Midbrain (tissue), 1 donor: ENCODE results near the gene SULT1E1.

Source experiments
- DNase-seq: peaks from one replicate; lab custom pipeline; 2025; lab: John Stamatoyannopoulos, UW

Gene SULT1E1

DNA sequence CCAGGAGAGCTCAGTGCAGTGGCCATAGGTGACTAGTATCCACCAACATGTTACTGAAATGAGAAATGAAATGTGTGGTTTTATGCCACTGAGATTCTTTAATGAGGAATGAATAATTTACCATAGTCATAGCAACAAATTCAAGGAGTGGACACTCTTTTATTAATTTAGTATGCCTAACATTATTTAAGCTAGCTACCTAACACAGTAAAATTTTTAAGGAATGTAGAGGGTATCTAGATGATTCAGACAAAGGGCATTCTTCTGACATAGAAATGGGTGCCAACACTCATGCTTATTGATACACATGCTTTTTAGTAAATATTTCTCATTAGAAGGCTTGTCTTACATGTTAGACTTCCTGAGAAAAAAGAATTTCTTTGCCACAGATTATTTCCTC is 66.2 kb downstream of the SULT1E1 start:
- no peak for DNase-seq
